GM10266 (cell line): ENCODE data around the gene NUTM2A.
"Not testable (repeated sequence)": the region's sequence is repeated elsewhere in the genome, so short reads cannot be mapped to it uniquely, and the experiment has no call there.

ENCODE experiments used
- DNase-seq: peaks from one replicate; pipeline ENCODE4 v3.0.0; 2012; ENCODE audit errors: extremely low spot score

NUTM2A gene

GRCh38 chr10:87225148-87225547 is at the start of gene NUTM2A:
NUTM2A (plus strand) TSS chr10:87225448; CDS start chr10:87225831, 383 bp downstream.
- DNase-seq, result not testable (repeated sequence)

GRCh38 chr10:87177587-87177986 is 47.7 kb upstream of the NUTM2A start:
- DNase-seq, result not testable (repeated sequence)

DNA sequence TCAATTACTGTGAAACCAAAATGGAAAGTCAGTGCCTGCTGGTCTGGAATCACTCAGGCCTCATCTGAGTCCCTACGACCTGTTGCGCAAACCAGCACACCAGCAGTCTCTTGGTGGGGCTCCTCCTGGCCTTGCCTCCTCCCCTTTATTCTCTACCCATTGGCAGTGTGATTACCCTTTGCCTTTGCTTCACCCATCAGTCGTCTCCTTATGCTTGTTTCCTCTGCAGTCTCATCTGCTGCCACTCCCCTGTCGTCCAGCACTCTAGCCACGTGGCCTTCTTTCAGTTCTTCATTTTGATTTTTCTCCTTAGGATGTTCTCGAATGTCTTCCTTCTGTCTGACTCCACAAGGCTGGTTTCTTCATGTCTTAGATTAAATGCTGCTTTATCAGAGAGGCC is 40.8 kb upstream of the NUTM2A start:
- not testable (repeated sequence) for DNase-seq

- not testable (repeated sequence) for DNase-seq
Measured at GRCh38 chr10:87186016-87186415, 39.2 kb upstream of the NUTM2A start.

DNA sequence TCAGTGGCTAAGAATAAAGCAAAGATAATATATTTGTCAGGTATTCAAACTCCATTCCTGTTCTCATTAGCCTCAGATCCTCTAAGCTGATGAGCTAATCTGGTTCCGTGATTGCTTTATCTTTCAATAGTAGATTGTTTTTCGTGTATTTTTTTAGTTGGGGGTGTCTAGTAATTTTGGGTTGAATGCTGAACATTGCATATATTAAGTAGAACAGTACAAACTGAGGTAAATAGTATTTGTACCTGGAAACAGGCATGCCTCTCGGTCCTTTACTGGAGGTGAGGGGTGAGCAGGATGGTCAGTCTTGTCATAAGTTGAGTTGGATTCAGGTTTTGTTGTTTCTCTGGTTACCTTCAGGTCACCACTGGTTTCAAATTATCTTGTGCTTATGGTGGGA is 37.7 kb upstream of the NUTM2A start:
- DNase-seq, result not testable (repeated sequence)

DNA sequence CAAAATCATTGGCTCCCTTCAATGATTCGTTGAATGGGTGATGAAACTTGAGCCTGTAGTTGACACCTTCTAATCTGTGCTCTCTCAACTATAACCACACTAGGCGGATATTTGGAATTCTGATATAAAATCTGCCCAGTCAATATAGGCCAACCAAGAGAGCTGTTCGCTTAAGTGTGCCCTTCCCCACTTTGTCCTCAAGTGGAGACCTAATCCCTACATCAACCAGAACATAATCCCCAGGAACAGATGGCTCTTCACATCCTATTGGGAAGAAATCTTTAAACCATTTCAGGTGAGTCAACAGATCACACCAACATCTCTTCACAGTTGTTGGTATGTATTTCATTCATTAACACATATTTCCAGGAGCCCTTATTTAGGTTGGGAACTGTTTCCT is 33.4 kb upstream of the NUTM2A start:
- not testable (repeated sequence) for DNase-seq

DNA sequence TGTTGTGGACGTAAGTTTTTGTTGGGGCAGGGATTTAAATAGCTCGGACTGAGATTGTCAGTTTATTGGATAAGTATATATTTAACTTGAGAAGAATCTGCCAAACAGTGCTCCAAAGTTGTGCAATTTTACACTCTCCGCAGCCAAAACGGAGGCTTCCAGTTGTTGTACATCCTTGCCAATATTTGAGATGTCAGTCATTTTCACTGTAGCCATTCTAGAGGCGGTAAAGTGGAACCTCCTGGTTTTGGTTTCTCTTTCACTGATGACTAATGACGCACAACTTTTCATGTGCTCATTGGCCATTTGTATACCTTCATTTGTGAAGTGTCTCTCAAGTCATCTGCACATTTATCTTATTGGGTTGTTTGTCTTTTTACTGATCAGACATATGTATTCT is 24.3 kb upstream of the NUTM2A start:
- peak; percentile 19 for DNase-seq

GRCh38 chr10:87204801-87205200 is 20.4 kb upstream of the NUTM2A start:
- DNase-seq, result not testable (repeated sequence)

- DNase-seq, result not testable (repeated sequence)
Measured at GRCh38 chr10:87206922-87207321, 18.3 kb upstream of the NUTM2A start.

DNA sequence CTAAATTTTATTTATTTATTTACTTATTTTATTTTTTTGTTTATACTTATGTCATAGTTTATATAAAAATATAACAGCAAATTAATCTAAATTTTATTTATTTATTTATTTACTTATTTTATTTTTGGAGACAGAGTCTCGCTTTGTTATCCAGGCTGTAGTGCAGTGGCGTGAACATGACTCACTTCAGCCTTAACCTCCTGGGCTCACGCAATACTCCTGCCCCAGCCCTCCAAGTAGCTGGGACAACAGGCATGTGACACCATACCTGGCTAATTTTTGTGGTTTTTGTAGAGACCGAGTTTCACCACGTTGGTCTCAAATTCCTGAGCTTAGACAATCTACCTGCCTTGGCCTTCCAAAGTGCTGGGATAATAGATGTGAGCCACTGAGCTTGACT is 14.9 kb upstream of the NUTM2A start:
- not testable (repeated sequence) for DNase-seq

- peak; percentile 0 for DNase-seq
Measured at GRCh38 chr10:87211848-87212247, 13.4 kb upstream of the NUTM2A start.

DNA sequence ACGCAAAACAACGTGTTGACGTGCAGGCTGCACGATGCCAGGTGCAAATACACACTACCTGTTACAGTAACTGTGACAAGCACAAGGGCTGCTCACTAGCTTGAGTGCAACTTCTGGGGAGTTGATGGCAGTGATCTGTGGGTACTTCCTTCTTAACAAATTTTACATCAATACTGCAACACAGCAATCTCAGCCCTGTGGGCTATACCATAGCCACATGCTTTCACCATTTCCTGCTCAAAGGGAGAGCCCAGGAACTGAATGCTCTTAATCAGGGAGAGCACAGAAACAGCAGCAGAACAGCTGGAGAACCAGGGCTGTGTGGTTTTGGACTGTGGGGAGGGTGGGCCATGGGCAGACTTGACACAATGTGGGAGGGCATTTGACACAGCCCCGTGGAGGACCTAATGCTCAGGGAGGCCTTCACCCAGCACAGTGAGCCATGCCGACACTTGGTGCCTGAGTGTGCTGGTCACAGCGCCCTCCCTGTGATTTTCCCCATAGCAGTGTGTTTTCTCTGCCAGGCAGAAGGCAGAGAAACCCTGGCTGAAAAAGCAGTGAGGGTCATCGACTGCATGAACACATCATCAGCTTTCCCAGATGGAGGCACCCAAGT is 12.0 kb upstream of the NUTM2A start:
- not testable (repeated sequence) for DNase-seq

- DNase-seq, result not testable (repeated sequence)
Measured at GRCh38 chr10:87213806-87214205, 11.4 kb upstream of the NUTM2A start.

GRCh38 chr10:87216120-87216519 is 9.1 kb upstream of the NUTM2A start:
- not testable (repeated sequence) for DNase-seq

DNA sequence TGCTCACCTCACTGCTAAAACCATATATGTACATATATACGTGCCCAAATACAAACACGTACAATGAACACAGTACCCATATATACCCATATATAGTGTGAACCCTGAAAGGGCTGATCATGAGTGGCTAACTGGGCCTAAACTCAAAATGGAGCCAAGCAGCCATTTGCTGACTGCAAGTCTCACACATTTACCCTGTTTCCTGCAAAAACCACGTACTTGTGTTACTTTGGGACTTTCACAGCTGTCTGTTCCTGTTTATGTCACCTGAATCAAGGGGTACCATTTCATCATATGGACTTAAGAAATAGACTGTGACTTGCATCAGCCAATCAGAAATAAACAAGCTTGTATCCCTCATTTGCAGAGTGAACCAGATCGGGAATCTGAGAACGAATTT is 5.9 kb upstream of the NUTM2A start:
- DNase-seq, result not testable (repeated sequence)

DNA sequence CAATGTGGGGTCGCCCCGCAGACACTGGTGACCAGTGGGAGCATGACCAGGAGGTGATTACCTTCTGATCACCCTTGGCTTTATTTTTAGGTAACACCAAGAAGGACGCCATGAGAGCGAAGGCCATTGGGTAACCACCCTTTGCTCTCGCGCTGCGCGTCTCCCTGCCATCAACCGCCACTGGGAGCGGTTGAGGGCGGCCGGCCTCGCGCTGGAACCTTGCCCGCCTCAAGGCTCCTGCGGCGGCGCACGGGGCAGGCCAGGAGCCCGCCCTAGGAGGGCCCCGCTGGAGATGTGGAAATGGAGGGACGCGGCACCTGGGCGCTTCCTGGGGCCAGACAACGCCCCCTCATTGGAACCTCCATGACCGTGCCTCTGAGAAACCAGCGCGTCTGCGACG is 2.5 kb upstream of the NUTM2A start:
- not testable (repeated sequence) for DNase-seq

DNA sequence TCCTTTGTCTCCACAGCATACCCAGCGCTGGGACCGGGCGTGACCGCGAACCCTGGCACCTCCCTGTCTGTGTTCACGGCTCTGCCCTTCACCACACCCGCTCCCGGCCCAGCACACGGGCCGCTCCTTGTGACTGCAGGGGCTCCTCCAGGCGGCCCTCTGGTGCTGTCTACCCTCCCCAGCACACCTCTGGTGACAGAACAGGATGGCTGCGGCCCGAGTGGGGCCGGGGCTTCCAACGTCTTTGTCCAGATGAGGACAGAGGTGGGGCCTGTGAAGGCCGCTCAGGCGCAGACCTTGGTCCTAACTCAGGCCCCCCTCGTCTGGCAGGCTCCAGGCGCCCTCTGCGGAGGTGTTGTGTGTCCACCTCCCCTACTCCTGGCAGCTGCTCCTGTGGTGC is 3.0 kb downstream of the NUTM2A start:
- DNase-seq, result not testable (repeated sequence)

DNA sequence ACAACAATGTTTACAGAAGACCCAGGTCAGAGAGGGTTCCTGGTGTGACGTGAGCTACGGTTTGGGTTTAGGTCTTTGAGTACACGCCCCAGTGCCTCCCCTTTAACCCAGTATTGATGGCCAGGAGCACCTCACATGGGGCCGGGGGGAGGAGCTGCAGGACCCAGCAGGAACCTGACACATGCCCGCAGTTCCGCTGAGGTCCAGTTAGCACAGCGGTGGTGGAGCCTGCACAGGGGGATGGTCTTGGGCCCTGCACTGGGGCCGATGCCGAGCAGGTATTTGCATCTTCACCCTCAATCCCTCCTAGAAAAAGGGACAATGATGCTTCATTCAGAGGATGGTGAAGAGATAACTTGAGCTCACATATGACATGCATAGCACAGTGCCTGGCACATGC is 4.0 kb downstream of the NUTM2A start:
- not testable (repeated sequence) for DNase-seq

GRCh38 chr10:87234854-87235253 is 9.6 kb downstream of the NUTM2A start:
- not testable (repeated sequence) for DNase-seq

GRCh38 chr10:87237244-87237643 is 12.0 kb downstream of the NUTM2A start:
- not testable (repeated sequence) for DNase-seq

- DNase-seq, result not testable (repeated sequence)
Measured at GRCh38 chr10:87239346-87239808, 14.1 kb downstream of the NUTM2A start.

GRCh38 chr10:87242192-87242591 is 16.9 kb downstream of the NUTM2A start:
- not testable (repeated sequence) for DNase-seq

DNA sequence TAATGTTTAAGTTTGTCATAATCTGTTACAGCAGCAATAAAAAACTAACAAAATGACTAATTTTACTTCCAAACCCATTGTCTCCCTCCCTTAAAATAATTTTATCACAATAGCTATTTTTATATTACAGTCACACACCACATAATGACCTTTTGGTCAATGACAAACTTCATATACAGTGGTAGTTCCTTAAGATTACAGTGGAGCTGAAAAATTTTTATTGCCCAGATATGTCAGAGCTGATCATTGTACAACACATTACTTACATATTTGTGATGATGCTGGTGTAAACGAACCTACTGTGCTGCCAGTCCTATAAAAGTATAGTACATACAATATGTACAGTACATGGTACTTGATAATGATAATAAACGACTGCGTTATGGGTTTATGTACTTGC is 22.1 kb downstream of the NUTM2A start:
- DNase-seq, result not testable (repeated sequence)
